K562 (cell line): ENCODE results near the gene TSG101.

ENCODE experiments used
- CREB5 ChIP-seq: fragments of 250-450 bp; sonication (Bioruptor Pico); IDR thresholded peaks from 2 replicates; pipeline ENCODE4 v1.5.0; 2020; ENCODE audit warnings: mild to moderate bottlenecking
- CTCF ChIP-seq, 3 experiments: IDR thresholded peaks in 2 of 3; conservative IDR thresholded peaks in 1 of 3; 2 replicates each; pipeline ENCODE4 v1.5.1; 2011 to 2012; ENCODE audit warnings: low read length in 3 of 3, mild to moderate bottlenecking in 3 of 3, control low read depth in 2 of 3, improper control_type of control experiment in 1 of 3, inconsistent platforms in 1 of 3, low read depth in 1 of 3, mixed read lengths in 1 of 3, moderate library complexity in 1 of 3; ENCODE audit not compliant: insufficient read depth in 2 of 3
- FOXA1 ChIP-seq: fragments of 450-650 bp; IDR thresholded peaks from 2 replicates; pipeline ENCODE4 v1.6.1; 2016; ENCODE audit warnings: mild to moderate bottlenecking, borderline replicate concordance
- MTA3 ChIP-seq: fragments of 450-650 bp; formaldehyde crosslinking; IDR thresholded peaks from 2 replicates; pipeline ENCODE4 v1.6.1; 2017; ENCODE audit warnings: mild to moderate bottlenecking, borderline replicate concordance
- NFIC ChIP-seq: fragments of 450-650 bp; IDR thresholded peaks from 2 replicates; pipeline ENCODE4 v1.6.1; 2017; ENCODE audit warnings: mild to moderate bottlenecking, inconsistent platforms
- NR4A1 ChIP-seq, 2 experiments: fragments of 250-450 bp in 1 of 2; fragments of 450-650 bp in 1 of 2; sonication (Bioruptor Pico) in 1 of 2; IDR thresholded peaks; 2 replicates each; pipeline versions ENCODE4 v1.4.0 to v1.6.1; 2016 to 2020; ENCODE audit warnings: mild to moderate bottlenecking in 2 of 2, missing compliant biosample characterization in 1 of 2, missing genetic modification characterization in 1 of 2, moderate library complexity in 1 of 2
- POLR2A ChIP-seq: fragments of 450-650 bp; conservative IDR thresholded peaks from 2 replicates; pipeline ENCODE4 v1.6.1; 2016
- POU5F1 ChIP-seq: fragments of 150-350 bp; IDR thresholded peaks from 2 replicates; pipeline ENCODE4 v1.6.1; 2014; ENCODE audit warnings: borderline replicate concordance, low read length, low read depth, mild to moderate bottlenecking; ENCODE audit not compliant: partially characterized antibody
- SMAD4 ChIP-seq: fragments of 250-450 bp; sonication (Bioruptor Pico); conservative IDR thresholded peaks from 2 replicates; pipeline ENCODE4 v1.8.0; 2021; ENCODE audit warnings: inconsistent platforms, mild to moderate bottlenecking, moderate library complexity
- ZNF174 ChIP-seq: fragments of 250-450 bp; sonication (Bioruptor Pico); IDR thresholded peaks from 2 replicates; pipeline ENCODE4 v1.4.0; 2020; ENCODE audit warnings: mild to moderate bottlenecking
- ZNF274 ChIP-seq: IDR thresholded peaks from 2 replicates; pipeline ENCODE4 v1.6.1; 2011; ENCODE audit warnings: low read depth, mild to moderate bottlenecking, low read length, moderate library complexity, borderline replicate concordance
- ZSCAN29 ChIP-seq: fragments of 450-650 bp; IDR thresholded peaks from 2 replicates; pipeline ENCODE4 v1.6.1; 2017
- TF ChIP-seq, protein P1 (sequence below): sonication (generic); formaldehyde crosslinking; IDR thresholded peaks from 2 replicates; pipeline ENCODE4 v1.8.1; 2022; ENCODE audit warnings: missing genetic modification reagents

- TF ChIP-seq ZSCAN29 (no peak), NR4A1 (CRISPR knock-in tag; IDR thresholded peaks at IDR 0.05) (no peak), NR4A1 (tag; IDR thresholded peaks at IDR 0.05) (no peak), ZNF274 (no peak), ZNF174 (CRISPR knock-in tag) (no peak), NFIC (no peak), CREB5 (CRISPR knock-in tag) (no peak), POU5F1 (no peak), MTA3 (no peak), CTCF (IDR thresholded peaks at IDR 0.05 in 2 of 3, conservative IDR thresholded peaks at IDR 0.05 in 1 of 3; ENCODE audit: insufficient read depth in 2 of 3, low read depth in 1 of 3, low read length in 3 of 3) (no peak), FOXA1 (no peak), SMAD4 (CRISPR knock-in tag) (no peak), POLR2A (no peak)
- TF ChIP-seq, protein P1, sequence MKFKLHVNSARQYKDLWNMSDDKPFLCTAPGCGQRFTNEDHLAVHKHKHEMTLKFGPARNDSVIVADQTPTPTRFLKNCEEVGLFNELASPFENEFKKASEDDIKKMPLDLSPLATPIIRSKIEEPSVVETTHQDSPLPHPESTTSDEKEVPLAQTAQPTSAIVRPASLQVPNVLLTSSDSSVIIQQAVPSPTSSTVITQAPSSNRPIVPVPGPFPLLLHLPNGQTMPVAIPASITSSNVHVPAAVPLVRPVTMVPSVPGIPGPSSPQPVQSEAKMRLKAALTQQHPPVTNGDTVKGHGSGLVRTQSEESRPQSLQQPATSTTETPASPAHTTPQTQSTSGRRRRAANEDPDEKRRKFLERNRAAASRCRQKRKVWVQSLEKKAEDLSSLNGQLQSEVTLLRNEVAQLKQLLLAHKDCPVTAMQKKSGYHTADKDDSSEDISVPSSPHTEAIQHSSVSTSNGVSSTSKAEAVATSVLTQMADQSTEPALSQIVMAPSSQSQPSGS = no peak
Observed at GRCh38 chr11:18468961-18469360, 57.8 kb downstream of the TSG101 start.
